Body of pancreas (tissue), 4 donors: ENCODE results near the gene NFS1. TPM values are rescaled to one million over a fixed set of nuclear protein-coding genes. Genes with fewer than 3 reads are reported as not detected.
A peak's percentile ranks its signal among the peaks of the same experiment; 100 is the strongest.

Experiments used
- ATAC-seq: fragments of 150-250 bp; one replicate; pipeline ENCODE4 v1.9.1; 2016
- DNase-seq, 4 donors: peaks; one replicate each; pipeline ENCODE4 v3.0.0-alpha.2; 2019
- H3K27ac ChIP-seq, 4 donors: fragments of 200-600 bp; sonication (generic); 1 replicate in 3 of 4; 2 replicates in 1 of 4; pipeline versions ENCODE4 v1.5.1 to v1.6.1; 2016 to 2019; ENCODE audit warnings: mild to moderate bottlenecking in 1 of 4, mixed read lengths in 1 of 4, moderate library complexity in 1 of 4
- H3K27me3 ChIP-seq, 2 donors: fragments of 200-600 bp; sonication (generic); one replicate each; pipeline ENCODE4 v1.6.0; 2016; ENCODE audit warnings: mild to moderate bottlenecking in 1 of 2
- H3K36me3 ChIP-seq, 2 donors: fragments of 200-600 bp; sonication (generic); replicated peaks in 1 of 2; 2 replicates each; pipeline ENCODE4 v1.5.1; 2016; ENCODE audit warnings: low read depth in 2 of 2; ENCODE audit not compliant: insufficient read depth in 1 of 2
- H3K4me1 ChIP-seq: fragments of 200-600 bp; sonication (generic); one replicate; pipeline ENCODE4 v1.6.0; 2016
- H3K4me3 ChIP-seq, 2 donors: fragments of 200-600 bp; sonication (generic); 1 replicate in 1 of 2; 2 replicates in 1 of 2; pipeline ENCODE4 v1.5.1; 2016 to 2019
- H3K9me3 ChIP-seq, 3 donors: fragments of 200-600 bp; sonication (generic); 1 replicate in 2 of 3; 2 replicates in 1 of 3; pipeline ENCODE4 v1.5.1; 2016
- POLR2A ChIP-seq, 3 donors: fragments of 450-650 bp; IDR thresholded peaks; one replicate each; pipeline ENCODE4 v1.6.1; 2016; ENCODE audit warnings: antibody characterized with exemption in 3 of 3, mild to moderate bottlenecking in 2 of 3
- WGBS, 2 donors: methylation state at CpG; one replicate each; pipeline ENCODE4 v1.1.5; 2017; 5-methylcytosine and 5-hydroxymethylcytosine counted together
- intact Hi-C: fragments of 100-400 bp; cut with DNase I; formaldehyde crosslinking; loops from one replicate; pipeline ENCODE4 v1.15.1; 2023
- total RNA-seq, 2 donors: library from RNA; depleted of rRNA; stranded (reverse); fragments of >200 nt; gene quantifications; one replicate each; pipeline ENCODE4 v1.1.0, GENCODE V29; 2016
- TF ChIP-seq, protein P1 (sequence below), 7 experiments: fragments of 450-650 bp in 4 of 7; fragments of 200-600 bp in 3 of 7; sonication (generic) in 3 of 7; IDR thresholded peaks; one replicate each; pipeline ENCODE4 v1.5.1; 2016 to 2019; ENCODE audit warnings: antibody characterized with exemption in 7 of 7

NFS1 gene
- total RNA-seq, 2 donors from 2014 or later: 15.8 to 22.1 TPM

DNA sequence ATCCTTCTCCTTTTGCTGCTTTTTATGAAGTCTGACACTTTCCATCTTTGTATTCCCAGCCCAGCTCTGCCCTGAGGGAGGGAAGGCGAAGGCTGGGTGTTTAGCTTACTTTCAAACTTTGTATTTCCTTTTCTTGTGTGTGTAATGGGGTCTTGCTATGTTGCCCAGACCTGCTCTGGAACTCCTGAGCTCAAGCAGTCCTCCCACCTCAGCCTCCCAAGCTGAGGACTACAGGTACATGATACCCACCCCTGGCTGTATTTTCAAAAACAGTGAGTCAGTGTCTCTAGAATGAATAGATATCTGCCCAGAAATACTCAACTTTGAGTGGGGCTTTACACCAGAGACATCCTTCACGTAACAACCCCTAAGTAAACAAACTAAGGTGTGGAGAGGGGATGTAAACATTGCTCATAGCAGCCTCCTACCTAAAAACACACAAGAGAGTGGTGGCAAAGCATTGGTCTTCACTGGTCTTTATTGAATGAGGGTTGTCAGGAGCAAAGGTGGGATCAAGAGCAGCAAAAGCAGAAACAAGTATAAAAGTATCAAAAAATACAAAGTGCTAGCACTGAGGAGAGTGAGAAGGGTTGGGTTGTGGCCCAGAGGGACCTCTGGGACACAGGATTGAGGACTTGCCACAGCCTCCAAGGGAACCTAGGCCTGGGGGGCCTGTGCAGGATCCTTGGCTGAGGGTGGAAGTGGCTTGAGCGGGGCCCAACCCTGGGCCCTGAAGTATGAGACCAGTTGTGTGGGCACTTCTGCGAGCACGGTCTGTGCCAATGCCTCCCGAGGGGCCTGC is 73.4 kb downstream of the NFS1 start:
- no peaks in the 10 kb centered on the region for H3K4me1 ChIP-seq
- WGBS, 2 donors: 88 to 94% methylated on average over 6 of the region's 6 CpGs
- no peak for ATAC-seq
- H3K27ac ChIP-seq: no peak overlapping the region
- H3K36me3 ChIP-seq: peaks cover 0 to 33% of the 10 kb centered on the region in 2 donors
- DNase-seq: peak in 1 of 4 donors; percentile 4
- H3K9me3 ChIP-seq: no peaks in the 10 kb centered on the region
- H3K27me3 ChIP-seq: no peaks in the 10 kb centered on the region
- TF ChIP-seq, protein P1, sequence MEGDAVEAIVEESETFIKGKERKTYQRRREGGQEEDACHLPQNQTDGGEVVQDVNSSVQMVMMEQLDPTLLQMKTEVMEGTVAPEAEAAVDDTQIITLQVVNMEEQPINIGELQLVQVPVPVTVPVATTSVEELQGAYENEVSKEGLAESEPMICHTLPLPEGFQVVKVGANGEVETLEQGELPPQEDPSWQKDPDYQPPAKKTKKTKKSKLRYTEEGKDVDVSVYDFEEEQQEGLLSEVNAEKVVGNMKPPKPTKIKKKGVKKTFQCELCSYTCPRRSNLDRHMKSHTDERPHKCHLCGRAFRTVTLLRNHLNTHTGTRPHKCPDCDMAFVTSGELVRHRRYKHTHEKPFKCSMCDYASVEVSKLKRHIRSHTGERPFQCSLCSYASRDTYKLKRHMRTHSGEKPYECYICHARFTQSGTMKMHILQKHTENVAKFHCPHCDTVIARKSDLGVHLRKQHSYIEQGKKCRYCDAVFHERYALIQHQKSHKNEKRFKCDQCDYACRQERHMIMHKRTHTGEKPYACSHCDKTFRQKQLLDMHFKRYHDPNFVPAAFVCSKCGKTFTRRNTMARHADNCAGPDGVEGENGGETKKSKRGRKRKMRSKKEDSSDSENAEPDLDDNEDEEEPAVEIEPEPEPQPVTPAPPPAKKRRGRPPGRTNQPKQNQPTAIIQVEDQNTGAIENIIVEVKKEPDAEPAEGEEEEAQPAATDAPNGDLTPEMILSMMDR (IDR thresholded peaks at IDR 0.05): no peak
- TF ChIP-seq POLR2A (IDR thresholded peaks at IDR 0.05): no peak
- H3K4me3 ChIP-seq: no peak overlapping the region
- intact Hi-C loops: no loop called here

DNA sequence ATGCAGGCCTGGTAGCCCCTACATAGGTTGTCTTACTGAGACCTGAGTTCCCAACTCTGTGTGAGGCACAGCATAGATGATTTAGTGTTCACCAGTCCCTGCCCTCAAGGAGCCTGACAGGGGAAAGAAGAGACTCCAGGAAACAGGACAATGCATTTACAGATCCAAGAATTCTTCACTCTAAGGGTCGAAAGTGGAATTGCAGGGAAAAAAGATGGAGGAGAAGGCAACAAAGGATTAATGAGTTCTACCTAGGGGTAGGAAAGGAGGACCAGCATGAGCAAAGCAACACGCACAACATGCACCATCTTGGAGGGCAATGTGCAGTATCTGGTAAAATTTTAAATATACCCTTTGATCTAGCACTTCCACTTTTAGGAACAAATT is 77.6 kb downstream of the NFS1 start:
- Histone ChIP-seq H3K27me3 (no peaks in the 10 kb centered on the region), H3K27ac (no peak overlapping the region), H3K9me3 (no peaks in the 10 kb centered on the region), H3K36me3 (peaks cover 0 to 14% of the 10 kb centered on the region in 2 donors), H3K4me1 (peaks cover 33% of the 10 kb centered on the region), H3K4me3 (no peak overlapping the region)
- TF ChIP-seq, protein P1 (IDR thresholded peaks at IDR 0.05): peak in 1 of 7 experiments; percentile 5
- no peak for TF ChIP-seq POLR2A (IDR thresholded peaks at IDR 0.05)
- ATAC-seq (no peak), DNase-seq (no peak)
- 84 to 92% methylated on average over 2 of the region's 2 CpGs for WGBS, 2 donors
- intact Hi-C loops: no loop called here

DNA sequence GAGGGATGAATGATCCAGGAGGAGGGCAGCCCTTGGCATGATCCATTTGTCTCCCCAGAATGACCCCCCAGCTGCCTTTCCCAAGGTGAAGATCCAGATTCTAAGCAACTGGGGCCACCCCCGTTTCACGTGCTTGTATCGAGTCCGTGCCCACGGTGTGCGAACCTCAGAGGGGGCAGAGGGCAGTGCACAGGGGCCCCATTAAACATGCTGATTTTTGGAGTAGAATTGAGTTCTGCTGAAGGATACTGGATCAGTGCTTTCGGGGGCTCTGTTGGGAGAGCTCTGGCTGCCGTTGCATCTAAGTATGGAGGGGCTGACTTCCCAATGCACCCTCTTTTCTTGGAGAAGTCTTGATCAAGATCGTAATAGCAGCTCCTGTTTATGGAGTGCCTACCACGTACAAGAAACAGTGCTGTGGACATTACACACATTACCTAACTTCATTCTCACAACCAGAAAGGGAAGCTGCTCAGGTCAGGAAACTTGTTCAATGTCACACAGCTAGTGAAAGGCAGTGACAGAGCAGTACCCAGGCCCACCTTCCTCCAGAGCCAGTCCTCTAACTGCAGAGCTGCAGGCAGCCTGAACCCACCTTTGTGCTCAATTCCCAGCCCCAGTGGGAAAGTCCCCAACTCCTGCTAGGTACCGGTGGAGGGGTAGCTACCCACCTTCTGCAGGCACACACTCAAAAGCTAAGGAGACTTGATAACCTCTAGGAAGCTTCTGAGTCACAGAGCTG is 78.2 kb downstream of the NFS1 start:
- Histone ChIP-seq H3K27ac (no peak overlapping the region), H3K4me1 (peaks cover 33% of the 10 kb centered on the region), H3K4me3 (no peak overlapping the region), H3K27me3 (no peaks in the 10 kb centered on the region), H3K36me3 (peaks cover 0 to 8% of the 10 kb centered on the region in 2 donors), H3K9me3 (no peaks in the 10 kb centered on the region)
- intact Hi-C loops: no loop called here
- TF ChIP-seq POLR2A (IDR thresholded peaks at IDR 0.05): no peak
- TF ChIP-seq, protein P1 (IDR thresholded peaks at IDR 0.05): no peak
- ATAC-seq: no peak
- DNase-seq: no peak
- WGBS, 2 donors: 89 to 91% methylated on average over 6 to 11 of the region's 11 CpGs

DNA sequence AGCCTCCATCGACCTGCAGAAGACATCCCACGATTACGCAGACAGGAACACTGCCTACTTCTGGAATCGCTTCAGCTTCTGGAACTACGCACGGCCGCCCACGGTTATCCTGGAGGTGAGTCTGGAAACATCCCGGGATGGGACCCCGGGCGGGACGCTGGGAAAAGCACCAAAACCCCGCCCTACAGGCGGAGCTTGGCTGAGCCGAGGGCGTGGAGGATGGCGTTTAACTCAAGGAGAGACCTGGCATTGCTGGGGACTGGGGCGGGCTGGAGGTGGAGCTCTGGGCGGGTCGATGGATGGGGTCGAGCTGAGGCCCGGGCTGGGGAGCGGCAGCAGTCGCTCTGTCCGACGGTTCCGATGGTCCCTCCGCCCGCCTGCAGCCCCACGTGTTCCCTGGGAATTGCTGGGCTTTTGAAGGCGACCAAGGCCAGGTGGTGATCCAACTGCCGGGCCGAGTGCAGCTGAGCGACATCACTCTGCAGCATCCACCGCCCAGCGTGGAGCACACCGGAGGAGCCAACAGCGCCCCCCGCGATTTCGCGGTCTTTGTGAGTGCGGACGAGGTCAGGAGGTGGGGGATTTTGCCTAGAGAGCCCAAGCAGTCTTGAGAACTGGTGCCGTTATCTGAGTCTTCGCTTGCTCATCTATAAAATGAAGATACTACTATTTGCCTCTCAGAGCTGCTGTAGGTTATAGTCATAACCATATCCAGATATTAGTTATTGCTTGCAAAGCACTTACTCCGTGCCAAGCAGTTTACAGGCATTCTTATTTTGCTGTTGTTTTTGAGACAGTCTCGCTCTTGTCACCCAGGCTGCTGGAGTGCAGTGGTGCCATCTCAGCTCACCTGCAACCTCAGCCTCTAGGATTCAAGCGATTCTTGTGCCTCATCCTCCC is 79.7 kb downstream of the NFS1 start:
- H3K27me3 ChIP-seq: no peaks in the 10 kb centered on the region
- no peak overlapping the region for H3K4me3 ChIP-seq
- DNase-seq: peak; percentile 79 to 88 (median 85)
- intact Hi-C loops: no loop called here
- 6 to 71% methylated on average over 5 to 49 of the region's 49 CpGs for WGBS, 2 donors
- peaks cover 39% of the 10 kb centered on the region for H3K4me1 ChIP-seq
- TF ChIP-seq, protein P1 (IDR thresholded peaks at IDR 0.05): peak in 3 of 7 experiments; percentile 14 to 24 (median 23)
- no peak for TF ChIP-seq POLR2A (IDR thresholded peaks at IDR 0.05)
- peak; percentile 15 for ATAC-seq
- H3K27ac ChIP-seq: peak overlapping the region in 3 of 4 donors; percentile 18 to 26 (median 23)
- no peaks in the 10 kb centered on the region for H3K36me3 ChIP-seq
- H3K9me3 ChIP-seq: no peaks in the 10 kb centered on the region
